K562 (cell line): ENCODE results near the gene AGO1. TPM values are rescaled to one million over a fixed set of nuclear protein-coding genes. Genes with fewer than 3 reads are reported as not detected.

Experiments
- ATF3 ChIP-seq, 2 experiments: fragments of 450-650 bp in 1 of 2; sonication (generic) in 1 of 2; formaldehyde crosslinking in 1 of 2; IDR thresholded peaks in 1 of 2; conservative IDR thresholded peaks in 1 of 2; 2 replicates each; pipeline versions ENCODE4 v1.6.1 to v1.8.1; 2016 to 2023; ENCODE audit warnings: mild to moderate bottlenecking in 2 of 2, moderate library complexity in 2 of 2, inconsistent platforms in 1 of 2, missing genetic modification reagents in 1 of 2
- BACH1 ChIP-seq: fragments of 200-800 bp; sonication (Bioruptor generic); IDR thresholded peaks from 2 replicates; pipeline ENCODE4 v1.6.1; 2016; ENCODE audit warnings: missing genetic modification characterization, missing compliant biosample characterization
- CBFA2T2 ChIP-seq: fragments of 450-650 bp; conservative IDR thresholded peaks from 2 replicates; pipeline ENCODE4 v1.6.1; 2017; ENCODE audit warnings: mild to moderate bottlenecking
- CBFA2T3 ChIP-seq: fragments of 450-650 bp; IDR thresholded peaks from 2 replicates; pipeline ENCODE4 v1.6.1; 2017
- CXXC5 ChIP-seq: fragments of 250-450 bp; sonication (Bioruptor Pico); IDR thresholded peaks from 2 replicates; pipeline ENCODE4 v1.8.0; 2022; ENCODE audit warnings: inconsistent platforms, mild to moderate bottlenecking, moderate library complexity
- FOXM1 ChIP-seq, 2 experiments: fragments of 450-650 bp in 1 of 2; sonication (generic) in 1 of 2; formaldehyde crosslinking in 1 of 2; IDR thresholded peaks; 2 replicates each; pipeline versions ENCODE4 v1.6.1 to v1.9.0; 2017 to 2022; ENCODE audit warnings: low read depth in 2 of 2, mild to moderate bottlenecking in 2 of 2, missing genetic modification reagents in 1 of 2, moderate library complexity in 1 of 2
- HDAC2 ChIP-seq: fragments of 450-650 bp; IDR thresholded peaks from 2 replicates; pipeline ENCODE4 v1.6.1; 2016; ENCODE audit warnings: mild to moderate bottlenecking
- HMBOX1 ChIP-seq: sonication (generic); IDR thresholded peaks from 2 replicates; pipeline ENCODE4 v1.6.1; 2016
- HNRNPLL ChIP-seq: fragments of 200-400 bp; formaldehyde crosslinking; IDR thresholded peaks from 2 replicates; pipeline ENCODE4 v1.6.1; 2017; ENCODE audit warnings: low read length, low read depth, mild to moderate bottlenecking; ENCODE audit not compliant: poor library complexity, severe bottlenecking
- HSF4 ChIP-seq: fragments of 250-450 bp; sonication (Bioruptor Pico); IDR thresholded peaks from 2 replicates; pipeline ENCODE4 v2.1.2; 2022; ENCODE audit warnings: mild to moderate bottlenecking, moderate library complexity, borderline replicate concordance
- JUN ChIP-seq, 2 experiments: sonication (generic) in 1 of 2; formaldehyde crosslinking in 1 of 2; IDR thresholded peaks; 2 replicates each; pipeline versions ENCODE4 v1.6.1 to v1.8.0; 2012 to 2022; ENCODE audit warnings: borderline replicate concordance in 2 of 2, mild to moderate bottlenecking in 2 of 2, improper control_type of control experiment in 1 of 2, low read depth in 1 of 2, low read length in 1 of 2, missing genetic modification reagents in 1 of 2
- JUNB ChIP-seq: fragments of 450-650 bp; formaldehyde crosslinking; conservative IDR thresholded peaks from 2 replicates; pipeline ENCODE4 v1.4.0; 2020; ENCODE audit warnings: mild to moderate bottlenecking
- MAFF ChIP-seq: IDR thresholded peaks from 2 replicates; pipeline ENCODE4 v1.6.1; 2012; ENCODE audit warnings: low read length, improper control_type of control experiment
- MAFG ChIP-seq: fragments of 450-650 bp; conservative IDR thresholded peaks from 2 replicates; pipeline ENCODE4 v1.6.1; 2016; ENCODE audit warnings: missing genetic modification characterization, missing compliant biosample characterization
- MNT ChIP-seq, 2 experiments: fragments of 450-650 bp; conservative IDR thresholded peaks; 2 replicates each; pipeline ENCODE4 v1.6.1; 2017; ENCODE audit warnings: mild to moderate bottlenecking in 2 of 2, moderate library complexity in 2 of 2
- MYC ChIP-seq, 2 experiments: fragments of 250-450 bp in 1 of 2; sonication (Bioruptor Pico) in 1 of 2; IDR thresholded peaks; 2 replicates each; pipeline versions ENCODE4 v1.5.1 to v1.6.1; 2012 to 2021; ENCODE audit warnings: low read depth in 2 of 2, borderline replicate concordance in 1 of 2, improper control_type of control experiment in 1 of 2, low read length in 1 of 2, mild to moderate bottlenecking in 1 of 2, moderate library complexity in 1 of 2
- NFIC ChIP-seq: fragments of 450-650 bp; IDR thresholded peaks from 2 replicates; pipeline ENCODE4 v1.6.1; 2017; ENCODE audit warnings: mild to moderate bottlenecking, inconsistent platforms
- PHF21A ChIP-seq: fragments of 450-650 bp; IDR thresholded peaks from 2 replicates; pipeline ENCODE4 v1.6.1; 2017; ENCODE audit warnings: low read depth, borderline replicate concordance
- RUNX1 ChIP-seq: sonication (generic); IDR thresholded peaks from 2 replicates; pipeline ENCODE4 v1.6.1; 2016; ENCODE audit warnings: antibody characterized with exemption, low read depth
- SMAD4 ChIP-seq: fragments of 250-450 bp; sonication (Bioruptor Pico); conservative IDR thresholded peaks from 2 replicates; pipeline ENCODE4 v1.8.0; 2021; ENCODE audit warnings: inconsistent platforms, mild to moderate bottlenecking, moderate library complexity
- TAF7 ChIP-seq: fragments of 450-650 bp; IDR thresholded peaks from 2 replicates; pipeline ENCODE4 v1.6.1; 2016; ENCODE audit warnings: missing genetic modification characterization, missing compliant biosample characterization
- TCF3 ChIP-seq: sonication (generic); formaldehyde crosslinking; IDR thresholded peaks from 2 replicates; pipeline ENCODE4 v1.4.0; 2020; ENCODE audit warnings: mild to moderate bottlenecking, missing genetic modification reagents
- TEAD1 ChIP-seq, 2 experiments: fragments of 450-650 bp in 1 of 2; sonication (generic) in 1 of 2; formaldehyde crosslinking; IDR thresholded peaks; 2 replicates each; pipeline versions ENCODE4 v1.4.0 to v1.8.0; 2020 to 2022; ENCODE audit warnings: mild to moderate bottlenecking in 2 of 2, missing genetic modification reagents in 1 of 2
- ZFP30 ChIP-seq: fragments of 250-450 bp; sonication (Bioruptor Pico); IDR thresholded peaks from 2 replicates; pipeline ENCODE4 v1.8.0; 2022; ENCODE audit warnings: moderate library complexity, mild to moderate bottlenecking, inconsistent platforms, borderline replicate concordance
- polyA plus RNA-seq, 8 experiments: library from polyadenylated mRNA; depleted of rRNA in 4 of 8; stranded (reverse) in 5 of 8; unstranded in 3 of 8; fragments of >200 nt; fragmentation: Nextera tagmentation in 2 of 8; fragmentation: Illumina TruSeq in 1 of 8; extraction: Ambion mirVana in 2 of 8; extraction: Trizol in 1 of 8; gene quantifications; 2 replicates each; pipeline versions ENCODE4 v1.2.1 to v1.2.3, GENCODE V29; 2011 to 2014; ENCODE audit warnings: inconsistent platforms in 1 of 8, missing spikeins in 1 of 8
- total RNA-seq, 7 experiments: library from RNA; depleted of rRNA in 6 of 7; stranded (reverse); fragments of >200 nt in 6 of 7; fragmentation: Illumina TruSeq in 2 of 7; extraction: Trizol in 2 of 7; gene quantifications; 2 replicates each; pipeline versions ENCODE4 v1.2.1 to v1.2.3, GENCODE V29; 2011 to 2021; ENCODE audit warnings: low replicate concordance in 1 of 7

AGO1 gene
- total and polyA plus RNA-seq, 9 of the 15 experiments (the other 6 are each of a cell fraction or from before 2014, with no cell fraction given), result 7.3 to 64.2 (median 26.0) TPM

- TF ChIP-seq JUN (IDR thresholded peaks at IDR 0.05; ENCODE audit: borderline replicate concordance, low read depth, low read length) (0 out of 2 replicates have a peak, but pooled peaks have one; percentile 48), JUN (CRISPR knock-in tag; IDR thresholded peaks at IDR 0.05; ENCODE audit: borderline replicate concordance) (no peak), MYC (IDR thresholded peaks at IDR 0.05; ENCODE audit: low read depth, low read length) (0 out of 2 replicates have a peak, but pooled peaks have one; percentile 21), MYC (CRISPR knock-in tag; IDR thresholded peaks at IDR 0.05; ENCODE audit: borderline replicate concordance, low read depth) (no peak), CBFA2T2 (peak; percentile 43; the same call in 1 of the 2 replicates), HDAC2 (peak; percentile 61; the same call in 1 of the 2 replicates), CXXC5 (CRISPR knock-in tag) (peak; percentile 50; the same call in 1 of the 2 replicates), TAF7 (tag) (no peak), MNT (conservative IDR thresholded peaks at IDR 0.05) (0 out of 4 replicates have a peak, but pooled peaks of 1 of the 2 experiments have one; percentile 23), HMBOX1 (0 out of 2 replicates have a peak, but pooled peaks have one; percentile 14), TEAD1 (CRISPR knock-in tag; IDR thresholded peaks at IDR 0.05) (0 out of 4 replicates have a peak, but pooled peaks of 1 of the 2 experiments have one; percentile 34), RUNX1 (no peak), TCF3 (CRISPR knock-in tag) (peak; percentile 40), ZFP30 (CRISPR knock-in tag) (no peak), FOXM1 (IDR thresholded peaks at IDR 0.05; ENCODE audit: low read depth) (no peak), FOXM1 (CRISPR knock-in tag; IDR thresholded peaks at IDR 0.05; ENCODE audit: low read depth) (no peak), MAFF (peak; percentile 87), BACH1 (tag) (peak; percentile 98), HSF4 (no peak), CBFA2T3 (peak; percentile 72), PHF21A (peak; percentile 89; the same call in 1 of the 2 replicates), JUNB (CRISPR knock-in tag) (0 out of 2 replicates have a peak, but pooled peaks have one; percentile 3), NFIC (0 out of 2 replicates have a peak, but pooled peaks have one; percentile 41), MAFG (tag) (peak; percentile 91), SMAD4 (CRISPR knock-in tag) (0 out of 2 replicates have a peak, but pooled peaks have one; percentile 23), ATF3 (IDR thresholded peaks at IDR 0.05) (peak; percentile 75), ATF3 (CRISPR knock-in tag; conservative IDR thresholded peaks at IDR 0.05) (no peak), HNRNPLL (no peak)
These were observed 11.2 kb downstream of the AGO1 start (continued) for GRCh38 chr1:35894183-35894582.
